ENCODE data around the gene PGBD5.

GRCh38 chr1:230327892-230328284, 98.2 kb downstream of the PGBD5 start:
- TF ChIP-seq SIN3A (IDR thresholded peaks at IDR 0.05; ENCODE audit: borderline replicate concordance, low read depth, low read length) (no peak), MAFK (conservative IDR thresholded peaks at IDR 0.05 in 1 of 2, IDR thresholded peaks at IDR 0.05 in 1 of 2; ENCODE audit: low read length in 2 of 2) (no peak), SMARCE1 (IDR thresholded peaks at IDR 0.05; ENCODE audit: borderline replicate concordance) (no peak), MZF1 (CRISPR knock-in tag; IDR thresholded peaks at IDR 0.05; ENCODE audit: borderline replicate concordance) (no peak), ZNF672 (CRISPR knock-in tag; IDR thresholded peaks at IDR 0.05) (no peak), NFIC (IDR thresholded peaks at IDR 0.05; ENCODE audit: low read length) (no peak), POLR2A (IDR thresholded peaks at IDR 0.05; ENCODE audit: insufficient read depth in 1 of 2, low read depth in 2 of 2, low read length in 2 of 2) (no peak), ZNF343 (CRISPR knock-in tag; IDR thresholded peaks at IDR 0.05) (no peak)
- TF ChIP-seq, protein P1, sequence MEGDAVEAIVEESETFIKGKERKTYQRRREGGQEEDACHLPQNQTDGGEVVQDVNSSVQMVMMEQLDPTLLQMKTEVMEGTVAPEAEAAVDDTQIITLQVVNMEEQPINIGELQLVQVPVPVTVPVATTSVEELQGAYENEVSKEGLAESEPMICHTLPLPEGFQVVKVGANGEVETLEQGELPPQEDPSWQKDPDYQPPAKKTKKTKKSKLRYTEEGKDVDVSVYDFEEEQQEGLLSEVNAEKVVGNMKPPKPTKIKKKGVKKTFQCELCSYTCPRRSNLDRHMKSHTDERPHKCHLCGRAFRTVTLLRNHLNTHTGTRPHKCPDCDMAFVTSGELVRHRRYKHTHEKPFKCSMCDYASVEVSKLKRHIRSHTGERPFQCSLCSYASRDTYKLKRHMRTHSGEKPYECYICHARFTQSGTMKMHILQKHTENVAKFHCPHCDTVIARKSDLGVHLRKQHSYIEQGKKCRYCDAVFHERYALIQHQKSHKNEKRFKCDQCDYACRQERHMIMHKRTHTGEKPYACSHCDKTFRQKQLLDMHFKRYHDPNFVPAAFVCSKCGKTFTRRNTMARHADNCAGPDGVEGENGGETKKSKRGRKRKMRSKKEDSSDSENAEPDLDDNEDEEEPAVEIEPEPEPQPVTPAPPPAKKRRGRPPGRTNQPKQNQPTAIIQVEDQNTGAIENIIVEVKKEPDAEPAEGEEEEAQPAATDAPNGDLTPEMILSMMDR (CRISPR knock-in tag; IDR thresholded peaks at IDR 0.05), result no peak
- TF ChIP-seq, protein P2, sequence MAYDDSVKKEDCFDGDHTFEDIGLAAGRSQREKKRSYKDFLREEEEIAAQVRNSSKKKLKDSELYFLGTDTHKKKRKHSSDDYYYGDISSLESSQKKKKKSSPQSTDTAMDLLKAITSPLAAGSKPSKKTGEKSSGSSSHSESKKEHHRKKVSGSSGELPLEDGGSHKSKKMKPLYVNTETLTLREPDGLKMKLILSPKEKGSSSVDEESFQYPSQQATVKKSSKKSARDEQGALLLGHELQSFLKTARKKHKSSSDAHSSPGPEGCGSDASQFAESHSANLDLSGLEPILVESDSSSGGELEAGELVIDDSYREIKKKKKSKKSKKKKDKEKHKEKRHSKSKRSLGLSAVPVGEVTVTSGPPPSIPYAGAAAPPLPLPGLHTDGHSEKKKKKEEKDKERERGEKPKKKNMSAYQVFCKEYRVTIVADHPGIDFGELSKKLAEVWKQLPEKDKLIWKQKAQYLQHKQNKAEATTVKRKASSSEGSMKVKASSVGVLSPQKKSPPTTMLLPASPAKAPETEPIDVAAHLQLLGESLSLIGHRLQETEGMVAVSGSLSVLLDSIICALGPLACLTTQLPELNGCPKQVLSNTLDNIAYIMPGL (CRISPR knock-in tag; IDR thresholded peaks at IDR 0.05; ENCODE audit: borderline replicate concordance in 1 of 2, low read depth in 1 of 2), result no peak
